ENCODE results near the gene EPHB2. TPM values are rescaled to one million over a fixed set of nuclear protein-coding genes. Genes with fewer than 3 reads are reported as not detected.

The EPHB2 gene
- total RNA-seq, 4 donors from 2014 or later = 7.2 to 12.6 (median 9.1) TPM

DNA sequence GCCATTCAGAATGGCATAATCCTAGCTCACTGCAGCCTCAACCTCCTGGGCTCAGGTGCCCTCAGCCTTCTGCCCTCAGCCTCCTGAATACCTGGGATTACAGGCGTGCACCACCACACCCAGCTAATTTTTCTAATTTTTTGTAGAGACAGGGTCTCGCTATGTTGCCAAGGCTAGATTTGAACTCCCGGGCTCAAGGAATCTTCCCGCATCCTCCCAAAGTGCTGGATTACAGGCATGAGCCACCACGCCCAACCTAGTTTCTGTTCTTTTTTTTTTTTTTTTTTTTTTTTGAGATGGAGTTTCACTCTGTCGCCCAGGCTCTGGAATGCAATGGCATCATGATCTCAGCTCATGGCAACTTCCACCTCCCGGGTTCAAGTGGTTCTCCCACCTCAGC lies 153.1 kb downstream of the EPHB2 start:
- TF ChIP-seq EP300 (IDR thresholded peaks at IDR 0.05) (no peak), POLR2A (IDR thresholded peaks at IDR 0.05) (no peak)
- TF ChIP-seq, protein P1, sequence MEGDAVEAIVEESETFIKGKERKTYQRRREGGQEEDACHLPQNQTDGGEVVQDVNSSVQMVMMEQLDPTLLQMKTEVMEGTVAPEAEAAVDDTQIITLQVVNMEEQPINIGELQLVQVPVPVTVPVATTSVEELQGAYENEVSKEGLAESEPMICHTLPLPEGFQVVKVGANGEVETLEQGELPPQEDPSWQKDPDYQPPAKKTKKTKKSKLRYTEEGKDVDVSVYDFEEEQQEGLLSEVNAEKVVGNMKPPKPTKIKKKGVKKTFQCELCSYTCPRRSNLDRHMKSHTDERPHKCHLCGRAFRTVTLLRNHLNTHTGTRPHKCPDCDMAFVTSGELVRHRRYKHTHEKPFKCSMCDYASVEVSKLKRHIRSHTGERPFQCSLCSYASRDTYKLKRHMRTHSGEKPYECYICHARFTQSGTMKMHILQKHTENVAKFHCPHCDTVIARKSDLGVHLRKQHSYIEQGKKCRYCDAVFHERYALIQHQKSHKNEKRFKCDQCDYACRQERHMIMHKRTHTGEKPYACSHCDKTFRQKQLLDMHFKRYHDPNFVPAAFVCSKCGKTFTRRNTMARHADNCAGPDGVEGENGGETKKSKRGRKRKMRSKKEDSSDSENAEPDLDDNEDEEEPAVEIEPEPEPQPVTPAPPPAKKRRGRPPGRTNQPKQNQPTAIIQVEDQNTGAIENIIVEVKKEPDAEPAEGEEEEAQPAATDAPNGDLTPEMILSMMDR (IDR thresholded peaks at IDR 0.05) = no peak
- H3K4me3 ChIP-seq = no peak overlapping the region
- H3K9me3 ChIP-seq = peaks cover 0 to 3% (median 0%) of the 10 kb centered on the region in 4 donors
- DNase-seq (ENCODE audit: low spot score in 2 of 2) = no peak
- H3K36me3 ChIP-seq = peaks cover 0 to 37% (median 0%) of the 10 kb centered on the region in 3 donors
- 90 to 94% methylated on average over 7 of the region's 7 CpGs for WGBS, 2 donors
- no peak overlapping the region for H3K27ac ChIP-seq
- H3K4me1 ChIP-seq = no peaks in the 10 kb centered on the region
- H3K27me3 ChIP-seq = no peaks in the 10 kb centered on the region

DNA sequence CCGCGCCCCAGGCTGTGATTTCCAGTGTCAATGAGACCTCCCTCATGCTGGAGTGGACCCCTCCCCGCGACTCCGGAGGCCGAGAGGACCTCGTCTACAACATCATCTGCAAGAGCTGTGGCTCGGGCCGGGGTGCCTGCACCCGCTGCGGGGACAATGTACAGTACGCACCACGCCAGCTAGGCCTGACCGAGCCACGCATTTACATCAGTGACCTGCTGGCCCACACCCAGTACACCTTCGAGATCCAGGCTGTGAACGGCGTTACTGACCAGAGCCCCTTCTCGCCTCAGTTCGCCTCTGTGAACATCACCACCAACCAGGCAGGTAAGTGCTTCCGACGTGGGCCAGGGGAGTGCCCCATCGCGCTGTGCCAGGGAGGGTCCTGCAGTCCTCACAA lies 154.2 kb downstream of the EPHB2 start:
- H3K36me3 ChIP-seq = peaks cover 0 to 37% (median 0%) of the 10 kb centered on the region in 3 donors
- no peak for TF ChIP-seq EP300 (IDR thresholded peaks at IDR 0.05)
- TF ChIP-seq, protein P1 (IDR thresholded peaks at IDR 0.05) = no peak
- H3K27me3 ChIP-seq = peaks cover 0 to 5% of the 10 kb centered on the region in 2 donors
- no peak for DNase-seq (ENCODE audit: low spot score in 2 of 2)
- peaks cover 0 to 3% (median 0%) of the 10 kb centered on the region in 4 donors for H3K9me3 ChIP-seq
- no peaks in the 10 kb centered on the region for H3K4me1 ChIP-seq
- H3K4me3 ChIP-seq = no peak overlapping the region
- H3K27ac ChIP-seq = no peak overlapping the region
- WGBS, 2 donors = 87 to 95% methylated on average over 21 to 24 of the region's 24 CpGs

DNA sequence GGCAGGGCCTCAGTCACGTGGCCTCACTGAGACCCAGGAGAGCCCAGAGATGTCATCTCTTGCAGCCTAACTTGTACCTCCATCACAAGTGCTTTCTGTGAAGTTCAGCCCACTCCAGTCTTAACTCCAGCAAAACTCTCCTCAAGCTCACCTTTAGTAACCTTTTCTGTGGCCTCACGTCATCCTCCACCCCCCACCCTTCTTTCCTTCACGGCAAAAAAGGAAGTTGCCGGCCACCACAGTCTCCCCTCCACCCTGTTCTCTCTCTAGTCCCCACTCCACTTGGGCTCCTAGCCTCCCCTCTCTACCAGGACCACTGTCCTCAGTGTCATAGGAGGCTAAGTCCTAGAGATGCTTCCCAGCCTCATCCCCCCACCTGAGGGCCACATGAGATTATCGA lies 155.1 kb downstream of the EPHB2 start:
- TF ChIP-seq EP300 (IDR thresholded peaks at IDR 0.05) (no peak), POLR2A (IDR thresholded peaks at IDR 0.05) (no peak)
- TF ChIP-seq, protein P1 (IDR thresholded peaks at IDR 0.05) = no peak
- Histone ChIP-seq H3K36me3 (peaks cover 0 to 37% (median 0%) of the 10 kb centered on the region in 3 donors), H3K4me1 (peaks cover 0 to 6% (median 0%) of the 10 kb centered on the region in 4 donors), H3K27ac (no peak overlapping the region), H3K4me3 (no peak overlapping the region), H3K27me3 (peaks cover 0 to 5% of the 10 kb centered on the region in 2 donors), H3K9me3 (peaks cover 0 to 3% (median 0%) of the 10 kb centered on the region in 4 donors)
- no peak for DNase-seq (ENCODE audit: low spot score in 2 of 2)
- 67 to 78% methylated on average over 5 of the region's 5 CpGs for WGBS, 2 donors

GRCh38 chr1:22866868-22867267 lies 156.2 kb downstream of the EPHB2 start:
- DNase-seq (ENCODE audit: low spot score in 2 of 2) = no peak
- Histone ChIP-seq H3K4me1 (peaks cover 0 to 7% (median 0%) of the 10 kb centered on the region in 4 donors), H3K36me3 (peaks cover 0 to 37% (median 0%) of the 10 kb centered on the region in 3 donors), H3K27me3 (peaks cover 0 to 5% of the 10 kb centered on the region in 2 donors), H3K4me3 (no peak overlapping the region), H3K9me3 (peaks cover 0 to 3% (median 0%) of the 10 kb centered on the region in 4 donors), H3K27ac (no peak overlapping the region)
- TF ChIP-seq POLR2A (IDR thresholded peaks at IDR 0.05) (no peak), EP300 (IDR thresholded peaks at IDR 0.05) (no peak)
- TF ChIP-seq, protein P1 (IDR thresholded peaks at IDR 0.05) = no peak
- 97 to 98% methylated on average over 5 of the region's 5 CpGs for WGBS, 2 donors

DNA sequence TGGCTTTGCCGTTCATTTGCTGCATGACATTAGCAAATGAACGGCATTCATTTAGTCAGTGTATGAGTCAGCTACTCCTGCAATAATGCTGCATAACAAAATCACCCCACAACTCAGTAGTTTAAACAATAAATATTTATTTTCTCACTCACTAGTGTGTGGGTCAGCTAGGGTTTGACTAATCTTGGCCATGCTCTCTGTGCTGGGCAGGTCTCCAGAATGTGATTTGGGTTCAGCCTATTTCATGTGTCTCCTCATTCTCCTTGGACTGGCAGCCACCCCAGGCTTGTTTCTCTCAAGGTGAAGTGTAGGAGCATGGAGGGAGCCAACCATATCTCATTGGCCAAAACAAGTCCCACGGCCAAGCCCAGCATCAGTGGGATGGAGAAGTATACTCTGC lies 157.7 kb downstream of the EPHB2 start:
- 70 to 79% methylated on average over 3 of the region's 3 CpGs for WGBS, 2 donors
- TF ChIP-seq, protein P1 (IDR thresholded peaks at IDR 0.05) = no peak
- TF ChIP-seq EP300 (IDR thresholded peaks at IDR 0.05) (no peak), POLR2A (IDR thresholded peaks at IDR 0.05) (no peak)

More for the DNA sequence above, 157.7 kb downstream of the EPHB2 start:
- H3K9me3 ChIP-seq = peaks cover 0 to 3% (median 0%) of the 10 kb centered on the region in 4 donors
- no peak for DNase-seq (ENCODE audit: low spot score in 2 of 2)
- no peak overlapping the region for H3K27ac ChIP-seq
- peaks cover 0 to 7% (median 0%) of the 10 kb centered on the region in 4 donors for H3K4me1 ChIP-seq
- H3K27me3 ChIP-seq = peaks cover 0 to 5% of the 10 kb centered on the region in 2 donors
- H3K36me3 ChIP-seq = peaks cover 0 to 37% (median 0%) of the 10 kb centered on the region in 3 donors
- H3K4me3 ChIP-seq = no peak overlapping the region
